Liver (tissue), 9 donors: ENCODE results near the gene ENG. TPM values are rescaled to one million over a fixed set of nuclear protein-coding genes. Genes with fewer than 3 reads are reported as not detected.

Experiments
- DNase-seq: peaks from one replicate; pipeline ENCODE4 v3.0.0-alpha.2; 2017; ENCODE audit warnings: low spot score
- H3K27ac ChIP-seq, 2 donors: one replicate each; pipeline ENCODE4 v1.7.0; 2013; ENCODE audit warnings: inconsistent platforms in 2 of 2, low read length in 2 of 2, control low read depth in 1 of 2, low read depth in 1 of 2, mild to moderate bottlenecking in 1 of 2
- H3K27me3 ChIP-seq, 4 donors: one replicate each; pipeline versions ENCODE4 v1.6.1 to v1.7.0; 2013; ENCODE audit warnings: low read length in 3 of 4, inconsistent platforms in 1 of 4, mild to moderate bottlenecking in 1 of 4, moderate library complexity in 1 of 4; ENCODE audit not compliant: control insufficient read depth in 4 of 4, insufficient read depth in 4 of 4
- H3K36me3 ChIP-seq, 4 donors: one replicate each; pipeline versions ENCODE4 v1.6.1 to v1.7.0; 2013; ENCODE audit warnings: low read length in 3 of 4, mild to moderate bottlenecking in 3 of 4, low read depth in 1 of 4, moderate library complexity in 1 of 4; ENCODE audit not compliant: control insufficient read depth in 4 of 4, insufficient read depth in 3 of 4
- H3K4me1 ChIP-seq, 4 donors: one replicate each; pipeline versions ENCODE4 v1.6.1 to v1.7.0; 2013; ENCODE audit warnings: low read length in 3 of 4, mild to moderate bottlenecking in 3 of 4, moderate library complexity in 1 of 4; ENCODE audit not compliant: control insufficient read depth in 4 of 4, insufficient read depth in 4 of 4
- H3K4me3 ChIP-seq, 3 donors: one replicate each; pipeline versions ENCODE4 v1.6.1 to v1.7.0; 2013; ENCODE audit warnings: low read length in 3 of 3, control low read depth in 1 of 3, low read depth in 1 of 3, mild to moderate bottlenecking in 1 of 3
- H3K9ac ChIP-seq, 2 donors: one replicate each; pipeline ENCODE4 v1.7.0; 2013; ENCODE audit warnings: low read length in 2 of 2, mild to moderate bottlenecking in 2 of 2, moderate library complexity in 2 of 2, control low read depth in 1 of 2, low read depth in 1 of 2
- H3K9me3 ChIP-seq, 4 donors: one replicate each; pipeline versions ENCODE4 v1.6.1 to v1.7.0; 2013; ENCODE audit warnings: low read length in 3 of 4; ENCODE audit not compliant: control insufficient read depth in 4 of 4
- CTCF ChIP-seq: fragments of 150-350 bp; IDR thresholded peaks from 2 replicates; pipeline ENCODE4 v1.5.1; 2017; ENCODE audit warnings: improper control_type of control experiment, low read depth, low read length; ENCODE audit not compliant: missing input control
- FOXA2 ChIP-seq: IDR thresholded peaks from 2 replicates; pipeline ENCODE4 v1.6.1; 2016; ENCODE audit warnings: antibody characterized with exemption
- GABPA ChIP-seq, 2 donors: IDR thresholded peaks in 1 of 2; conservative IDR thresholded peaks in 1 of 2; 2 replicates each; pipeline ENCODE4 v1.6.1; 2016; ENCODE audit warnings: antibody characterized with exemption in 2 of 2, mild to moderate bottlenecking in 1 of 2, moderate library complexity in 1 of 2
- HNF4A ChIP-seq, 2 donors: conservative IDR thresholded peaks; 2 replicates each; pipeline ENCODE4 v1.6.1; 2016; ENCODE audit warnings: antibody characterized with exemption in 2 of 2, mild to moderate bottlenecking in 2 of 2
- HNF4G ChIP-seq: IDR thresholded peaks from 2 replicates; pipeline ENCODE4 v1.6.1; 2016; ENCODE audit warnings: antibody characterized with exemption
- RAD21 ChIP-seq, 2 donors: IDR thresholded peaks; 2 replicates each; pipeline ENCODE4 v1.6.1; 2016; ENCODE audit warnings: antibody characterized with exemption in 2 of 2, mild to moderate bottlenecking in 2 of 2
- WGBS: extraction: QIAGEN DNeasy Blood & Tissue Kit; methylation state at CpG from one replicate; pipeline ENCODE4 v1.1.7; 2013; 5-methylcytosine and 5-hydroxymethylcytosine counted together
- polyA plus RNA-seq, 2 donors: library from polyadenylated mRNA; stranded (reverse) in 1 of 2; unstranded in 1 of 2; fragments of 200-250 nt in 1 of 2; fragments of >200 nt in 1 of 2; fragmentation: Nextera tagmentation in 1 of 2; extraction: Ambion mirVana in 1 of 2; gene quantifications; one replicate each; pipeline versions ENCODE4 v1.2.1 to v1.2.3, GENCODE V29; 2013 to 2015
- total RNA-seq, 2 donors: library from RNA; depleted of rRNA; stranded (reverse); fragments of >200 nt; gene quantifications; one replicate each; pipeline ENCODE4 v1.2.3, GENCODE V29; 2014
- TF ChIP-seq, protein P1 (sequence below): IDR thresholded peaks from 2 replicates; pipeline ENCODE4 v1.6.1; 2016; ENCODE audit warnings: antibody characterized with exemption
- donor health status: healthy.
- donor health status: healthy.
- donor health status: healthy.
- donor health status: healthy.
- donor health status: healthy.

The ENG gene
- total and polyA plus RNA-seq, 4 donors = 12.8 to 91.3 (median 24.2) TPM

- H3K4me3 ChIP-seq = peak within 1 kb of the TSS; percentile 57 to 89 (median 89)
- H3K36me3 ChIP-seq = peaks cover 9 to 28% (median 25%) of the 10 kb centered on the region in 4 donors
- H3K9me3 ChIP-seq = no peaks in the 10 kb centered on the region
- no peaks in the 10 kb centered on the region for H3K27me3 ChIP-seq
- under 1% methylated on average over 75 of the region's 75 CpGs for WGBS
- peaks cover 11 to 57% (median 45%) of the 10 kb centered on the region in 4 donors for H3K4me1 ChIP-seq
- peak within 1 kb of the TSS; percentile 75 to 79 for H3K9ac ChIP-seq
- DNase-seq = peak; percentile 93
- peak within 1 kb of the TSS; percentile 89 to 90 for H3K27ac ChIP-seq
- TF ChIP-seq, protein P1, sequence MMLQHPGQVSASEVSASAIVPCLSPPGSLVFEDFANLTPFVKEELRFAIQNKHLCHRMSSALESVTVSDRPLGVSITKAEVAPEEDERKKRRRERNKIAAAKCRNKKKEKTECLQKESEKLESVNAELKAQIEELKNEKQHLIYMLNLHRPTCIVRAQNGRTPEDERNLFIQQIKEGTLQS = no peak
- peak; percentile 46 to 82 for TF ChIP-seq GABPA (IDR thresholded peaks at IDR 0.05 in 1 of 2, conservative IDR thresholded peaks at IDR 0.05 in 1 of 2)
Observed at GRCh38 chr9:127785933-127786772, 68.3 kb downstream of the ENG start, which contains the start of gene CDK9. Gene CDK9, plus strand, starts transcription at chr9:127786034. Its CDS starts 115 bp downstream, at chr9:127786149.

DNA sequence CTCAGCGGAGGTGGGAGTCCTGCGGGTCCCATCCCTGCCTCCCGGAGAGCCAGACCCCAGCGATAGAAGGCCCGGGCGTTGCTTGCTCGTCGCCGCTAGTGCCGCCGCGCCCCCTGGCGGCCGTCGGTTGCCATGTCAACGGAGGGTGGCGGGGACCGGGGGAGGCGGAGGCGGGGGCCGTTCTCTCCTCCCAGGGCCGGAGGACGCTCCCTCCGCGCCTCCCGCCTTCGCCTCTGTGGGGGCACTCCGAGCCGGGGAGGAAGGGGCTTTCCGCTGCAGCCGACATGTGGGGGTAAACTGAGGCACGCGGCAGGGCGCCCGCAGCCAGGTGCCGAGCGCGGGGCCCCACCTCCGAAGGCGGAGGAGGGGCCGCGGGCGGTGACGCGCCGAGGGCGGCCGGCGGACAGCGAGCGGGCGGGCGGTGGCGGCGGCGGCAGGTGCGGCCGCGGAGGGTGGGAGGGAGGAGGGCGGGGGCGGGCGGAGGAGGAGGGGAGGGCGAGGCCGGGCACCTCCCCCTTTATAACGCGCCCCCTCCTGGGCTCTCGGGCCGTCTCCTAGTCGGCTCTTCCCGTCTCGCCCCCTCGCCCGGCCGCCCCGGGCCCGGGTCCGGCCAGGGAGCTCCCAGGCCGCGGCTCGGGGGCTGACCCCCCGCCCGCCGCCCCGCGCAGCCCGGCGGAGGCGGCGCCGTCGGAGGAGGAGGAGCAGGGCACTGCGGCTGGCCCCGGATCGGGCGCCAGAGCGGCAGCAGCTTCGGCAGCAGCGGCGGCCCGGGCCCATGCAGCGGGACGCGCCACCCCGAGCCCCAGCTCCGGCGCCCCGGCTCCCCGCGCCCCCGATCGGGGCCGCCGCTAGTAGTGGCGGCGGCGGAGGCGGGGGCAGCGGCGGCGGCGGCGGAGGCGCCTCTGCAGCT lies 69.2 kb downstream of the ENG start:
- H3K9me3 ChIP-seq = no peaks in the 10 kb centered on the region
- H3K9ac ChIP-seq = peak overlapping the region in 1 of 2 donors; percentile 8
- H3K4me3 ChIP-seq = peak overlapping the region; percentile 28 to 89 (median 47)
- no peaks in the 10 kb centered on the region for H3K27me3 ChIP-seq
- no peak for TF ChIP-seq HNF4G
- peak; percentile 2 for TF ChIP-seq FOXA2
- peak; percentile 63 for TF ChIP-seq CTCF
- TF ChIP-seq RAD21 (IDR thresholded peaks at IDR 0.05) = peak; percentile 76 to 87
- DNase-seq = peak; percentile 89
- under 1% methylated on average over 120 of the region's 123 CpGs for WGBS
- peaks cover 10 to 50% (median 37%) of the 10 kb centered on the region in 4 donors for H3K4me1 ChIP-seq
- H3K27ac ChIP-seq = peak overlapping the region; percentile 88 to 90
- peaks cover 8 to 21% (median 19%) of the 10 kb centered on the region in 4 donors for H3K36me3 ChIP-seq

DNA sequence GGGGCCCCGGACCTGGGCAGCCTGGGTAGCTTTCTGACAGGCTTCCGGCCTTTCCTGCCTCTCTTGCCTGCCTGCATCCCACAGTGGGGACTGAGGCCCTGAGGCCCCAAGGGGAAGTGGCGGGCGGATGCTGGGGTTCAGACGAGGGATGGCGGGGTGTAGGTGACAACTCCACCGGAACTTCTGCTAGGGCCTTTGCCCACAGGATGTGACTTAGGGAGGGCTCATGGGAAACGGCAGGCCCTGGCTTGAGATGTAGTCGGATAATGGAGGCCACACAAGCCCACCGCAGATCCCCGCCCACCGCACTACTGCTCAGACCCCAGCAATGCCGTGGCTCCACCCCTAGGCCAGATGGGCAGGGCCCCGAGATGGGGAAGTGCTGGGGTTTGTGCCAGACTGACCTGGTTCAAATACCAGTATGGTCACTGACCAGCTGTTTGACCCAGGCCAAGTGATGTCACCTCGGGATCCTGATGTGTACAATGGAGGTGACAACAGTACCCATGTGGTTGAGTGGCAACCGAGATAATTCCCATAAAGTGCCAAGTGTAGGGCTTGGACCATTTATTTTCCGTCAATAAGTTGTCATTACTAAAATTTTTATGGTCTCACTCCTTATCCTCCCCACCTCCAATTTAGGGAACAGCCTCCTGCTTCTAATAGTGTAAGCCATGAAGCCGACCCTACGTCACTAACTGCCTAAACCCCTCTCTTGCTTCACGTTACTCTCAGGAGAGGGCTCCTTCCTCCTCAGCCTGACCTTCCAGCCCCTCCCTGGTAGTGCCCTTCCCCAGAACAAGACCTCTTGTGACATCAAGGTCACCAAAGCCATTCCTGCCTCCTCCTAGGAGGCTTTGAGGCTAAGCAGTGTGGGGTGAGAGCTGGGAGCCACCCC lies 71.1 kb downstream of the ENG start:
- H3K4me1 ChIP-seq = peaks cover 3 to 31% (median 21%) of the 10 kb centered on the region in 4 donors
- no peak overlapping the region for H3K9ac ChIP-seq
- WGBS = 61% methylated on average over 20 of the region's 20 CpGs

More for the DNA sequence above, 71.1 kb downstream of the ENG start:
- H3K36me3 ChIP-seq = peaks cover 5 to 14% (median 12%) of the 10 kb centered on the region in 4 donors
- no peaks in the 10 kb centered on the region for H3K9me3 ChIP-seq
- DNase-seq = no peak
- no peak overlapping the region for H3K4me3 ChIP-seq
- no peaks in the 10 kb centered on the region for H3K27me3 ChIP-seq
- peak overlapping the region; percentile 71 to 90 for H3K27ac ChIP-seq
- TF ChIP-seq RAD21 (IDR thresholded peaks at IDR 0.05) = peak in 1 of 2 donors; percentile 5
- TF ChIP-seq HNF4A (conservative IDR thresholded peaks at IDR 0.05) = no peak
